Osteoblast (primary cell): ENCODE results near the gene USP38. TPM values are rescaled to one million over a fixed set of nuclear protein-coding genes. Genes with fewer than 3 reads are reported as not detected.
"Not testable (repeated sequence)": the region's sequence is repeated elsewhere in the genome, so short reads cannot be mapped to it uniquely, and the experiment has no call there.

Experiments used
- DNase-seq: peaks from one replicate; pipeline ENCODE4 v3.0.0; 2011; ENCODE audit warnings: low spot score, mixed read lengths; ENCODE audit not compliant: insufficient read length; ENCODE audit errors: missing footprints
- H2AFZ ChIP-seq: 2 replicates; pipeline ENCODE4 v1.6.0; 2011; ENCODE audit warnings: mild to moderate bottlenecking, low read length
- H3K27ac ChIP-seq: 2 replicates; pipeline ENCODE4 v1.5.1; 2011; ENCODE audit warnings: mild to moderate bottlenecking, low read depth, low read length, moderate library complexity
- H3K27me3 ChIP-seq: 2 replicates; pipeline ENCODE4 v1.6.0; 2012; ENCODE audit warnings: mild to moderate bottlenecking, control low read depth, inconsistent platforms, low read length, moderate library complexity; ENCODE audit not compliant: insufficient read depth
- H3K36me3 ChIP-seq: 2 replicates; pipeline ENCODE4 v1.5.1; 2011; ENCODE audit warnings: mild to moderate bottlenecking, low read length, control low read depth, moderate library complexity; ENCODE audit not compliant: insufficient read depth
- H3K4me1 ChIP-seq: 2 replicates; pipeline ENCODE4 v1.5.1; 2011; ENCODE audit warnings: mild to moderate bottlenecking, low read length, control low read depth, moderate library complexity; ENCODE audit not compliant: insufficient read depth
- H3K4me2 ChIP-seq: 2 replicates; pipeline ENCODE4 v1.6.0; 2011; ENCODE audit warnings: mild to moderate bottlenecking, low read length; ENCODE audit not compliant: insufficient read depth
- H3K4me3 ChIP-seq: fragments of 200-600 bp; sonication (generic); 3 replicates; pipeline ENCODE4 v1.5.1; 2012; ENCODE audit warnings: mild to moderate bottlenecking, low read length, inconsistent platforms; ENCODE audit not compliant: insufficient read depth
- H3K79me2 ChIP-seq: 2 replicates; pipeline ENCODE4 v1.6.0; 2012; ENCODE audit warnings: mild to moderate bottlenecking, low read length, control low read depth, inconsistent platforms; ENCODE audit not compliant: insufficient read depth
- H3K9me3 ChIP-seq: 2 replicates; pipeline ENCODE4 v1.5.1; 2011; ENCODE audit warnings: low read depth, low read length, control low read depth
- H4K20me1 ChIP-seq: 2 replicates; pipeline ENCODE4 v1.6.0; 2012; ENCODE audit warnings: mild to moderate bottlenecking, low read length, control low read depth; ENCODE audit not compliant: insufficient read depth
- total RNA-seq: library from RNA; depleted of rRNA; stranded (reverse); fragments of >200 nt; gene quantifications from 2 replicates; pipeline ENCODE4 v1.2.3, GENCODE V29; 2012
- TF ChIP-seq, protein P1 (sequence below): IDR thresholded peaks from 2 replicates; pipeline ENCODE4 v1.5.1; 2011; ENCODE audit warnings: mild to moderate bottlenecking, low read depth, low read length, moderate library complexity; ENCODE audit errors: extremely low read depth

The USP38 gene
- total RNA-seq, 1 donor = 25.7 TPM

DNA sequence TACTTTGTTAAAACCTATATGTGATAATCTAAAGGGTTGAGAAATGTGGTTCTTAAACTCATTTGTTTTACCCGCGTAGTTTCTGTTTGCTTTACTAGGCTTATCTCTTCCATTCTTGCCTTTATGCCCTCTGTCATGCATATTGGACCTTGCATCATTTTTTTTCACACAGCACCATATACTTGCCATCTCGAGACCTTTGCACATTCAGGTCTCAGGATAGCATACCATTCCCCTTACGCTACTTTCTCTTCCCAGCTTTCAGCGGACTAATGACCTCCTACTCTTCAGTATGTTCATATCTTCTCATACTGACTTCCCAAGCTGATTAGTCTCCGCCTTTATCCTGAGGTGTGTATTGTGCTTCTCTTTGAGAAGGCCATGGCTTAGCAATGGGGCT is 40.5 kb downstream of the USP38 start:
- no peaks in the 10 kb centered on the region for H3K27me3 ChIP-seq
- no peak for DNase-seq
- no peak overlapping the region for H3K4me2 ChIP-seq
- no peak overlapping the region for H2AFZ ChIP-seq
- H3K27ac ChIP-seq = no peak overlapping the region
- H3K9me3 ChIP-seq = no peaks in the 10 kb centered on the region
- no peaks in the 10 kb centered on the region for H3K4me1 ChIP-seq
- H4K20me1 ChIP-seq = no peaks in the 10 kb centered on the region
- no peaks in the 10 kb centered on the region for H3K79me2 ChIP-seq
- no peak overlapping the region for H3K4me3 ChIP-seq
- TF ChIP-seq, protein P1, sequence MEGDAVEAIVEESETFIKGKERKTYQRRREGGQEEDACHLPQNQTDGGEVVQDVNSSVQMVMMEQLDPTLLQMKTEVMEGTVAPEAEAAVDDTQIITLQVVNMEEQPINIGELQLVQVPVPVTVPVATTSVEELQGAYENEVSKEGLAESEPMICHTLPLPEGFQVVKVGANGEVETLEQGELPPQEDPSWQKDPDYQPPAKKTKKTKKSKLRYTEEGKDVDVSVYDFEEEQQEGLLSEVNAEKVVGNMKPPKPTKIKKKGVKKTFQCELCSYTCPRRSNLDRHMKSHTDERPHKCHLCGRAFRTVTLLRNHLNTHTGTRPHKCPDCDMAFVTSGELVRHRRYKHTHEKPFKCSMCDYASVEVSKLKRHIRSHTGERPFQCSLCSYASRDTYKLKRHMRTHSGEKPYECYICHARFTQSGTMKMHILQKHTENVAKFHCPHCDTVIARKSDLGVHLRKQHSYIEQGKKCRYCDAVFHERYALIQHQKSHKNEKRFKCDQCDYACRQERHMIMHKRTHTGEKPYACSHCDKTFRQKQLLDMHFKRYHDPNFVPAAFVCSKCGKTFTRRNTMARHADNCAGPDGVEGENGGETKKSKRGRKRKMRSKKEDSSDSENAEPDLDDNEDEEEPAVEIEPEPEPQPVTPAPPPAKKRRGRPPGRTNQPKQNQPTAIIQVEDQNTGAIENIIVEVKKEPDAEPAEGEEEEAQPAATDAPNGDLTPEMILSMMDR = no peak
- H3K36me3 ChIP-seq = peaks cover 4% of the 10 kb centered on the region

DNA sequence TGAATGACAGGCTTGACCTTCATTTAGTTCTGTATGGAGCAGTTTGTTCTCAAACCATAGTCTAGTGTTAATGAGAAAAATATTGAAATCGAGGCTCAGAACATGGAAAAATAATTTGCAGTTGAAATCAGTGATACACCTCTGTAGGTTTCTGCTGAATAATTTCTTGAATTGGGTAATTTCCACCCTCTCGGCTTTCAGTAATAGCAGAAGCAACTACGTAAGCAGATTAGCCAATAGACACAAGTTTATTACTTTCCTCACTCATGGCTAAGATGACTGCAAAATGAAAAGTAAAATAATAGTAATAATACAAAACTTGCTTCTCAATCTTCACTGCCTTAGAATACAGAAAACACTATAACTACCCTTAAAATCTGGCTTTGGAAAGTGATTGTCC is 46.0 kb downstream of the USP38 start:
- no peaks in the 10 kb centered on the region for H4K20me1 ChIP-seq
- no peaks in the 10 kb centered on the region for H3K27me3 ChIP-seq
- H3K4me3 ChIP-seq = no peak overlapping the region
- H3K27ac ChIP-seq = no peak overlapping the region
- H3K4me2 ChIP-seq = no peak overlapping the region
- H2AFZ ChIP-seq = no peak overlapping the region
- H3K9me3 ChIP-seq = no peaks in the 10 kb centered on the region
- no peaks in the 10 kb centered on the region for H3K36me3 ChIP-seq
- H3K4me1 ChIP-seq = no peaks in the 10 kb centered on the region
- H3K79me2 ChIP-seq = no peaks in the 10 kb centered on the region
- TF ChIP-seq, protein P1 = no peak
- DNase-seq = no peak

DNA sequence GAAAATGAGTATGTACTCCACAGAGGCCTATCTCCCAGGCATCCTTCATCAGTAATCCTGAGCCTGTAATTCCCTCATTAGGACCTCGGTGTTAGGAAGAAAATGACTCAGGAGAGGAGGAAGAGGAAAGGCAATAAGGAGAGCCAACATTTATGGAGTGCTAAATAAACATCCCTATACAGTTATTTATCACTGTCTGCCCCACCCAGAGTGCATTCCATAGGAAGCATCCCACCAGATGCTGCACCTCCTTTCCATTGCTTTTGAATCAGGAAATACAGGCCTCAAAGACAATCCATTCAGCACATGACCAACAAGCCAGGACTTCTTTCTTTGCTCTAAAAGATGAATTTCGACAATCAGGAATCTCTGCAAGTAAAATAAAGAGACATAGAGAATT is 47.6 kb downstream of the USP38 start:
- TF ChIP-seq, protein P1 = no peak
- Histone ChIP-seq H3K27me3 (no peaks in the 10 kb centered on the region), H3K4me3 (no peak overlapping the region), H4K20me1 (no peaks in the 10 kb centered on the region), H3K9me3 (no peaks in the 10 kb centered on the region), H2AFZ (no peak overlapping the region), H3K4me2 (no peak overlapping the region), H3K79me2 (no peaks in the 10 kb centered on the region), H3K36me3 (no peaks in the 10 kb centered on the region), H3K27ac (no peak overlapping the region), H3K4me1 (no peaks in the 10 kb centered on the region)
- no peak for DNase-seq

DNA sequence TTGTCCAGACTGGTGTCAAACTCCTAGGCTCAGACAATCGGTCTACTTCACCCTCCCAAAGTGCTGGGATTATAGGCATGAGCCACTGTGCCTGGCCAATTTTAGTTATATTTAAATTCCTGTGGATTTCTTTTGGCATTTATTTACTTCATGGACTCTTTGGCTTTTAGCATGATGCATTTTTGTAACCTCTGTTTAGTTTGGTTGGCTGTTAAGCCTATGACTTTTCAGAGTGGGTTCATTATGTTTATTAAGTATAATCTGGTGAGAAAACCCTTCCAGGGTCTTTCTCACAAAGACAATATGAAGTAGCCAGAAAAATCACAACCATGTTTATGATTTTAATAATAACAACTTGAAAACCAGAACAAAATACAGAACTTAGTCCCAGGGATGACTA is 49.4 kb downstream of the USP38 start:
- Histone ChIP-seq H3K79me2 (no peaks in the 10 kb centered on the region), H2AFZ (no peak overlapping the region), H3K36me3 (no peaks in the 10 kb centered on the region), H3K4me3 (no peak overlapping the region), H3K4me2 (no peak overlapping the region), H4K20me1 (no peaks in the 10 kb centered on the region), H3K27ac (no peak overlapping the region), H3K4me1 (no peaks in the 10 kb centered on the region), H3K27me3 (no peaks in the 10 kb centered on the region), H3K9me3 (no peaks in the 10 kb centered on the region)
- TF ChIP-seq, protein P1 = no peak
- DNase-seq = no peak

DNA sequence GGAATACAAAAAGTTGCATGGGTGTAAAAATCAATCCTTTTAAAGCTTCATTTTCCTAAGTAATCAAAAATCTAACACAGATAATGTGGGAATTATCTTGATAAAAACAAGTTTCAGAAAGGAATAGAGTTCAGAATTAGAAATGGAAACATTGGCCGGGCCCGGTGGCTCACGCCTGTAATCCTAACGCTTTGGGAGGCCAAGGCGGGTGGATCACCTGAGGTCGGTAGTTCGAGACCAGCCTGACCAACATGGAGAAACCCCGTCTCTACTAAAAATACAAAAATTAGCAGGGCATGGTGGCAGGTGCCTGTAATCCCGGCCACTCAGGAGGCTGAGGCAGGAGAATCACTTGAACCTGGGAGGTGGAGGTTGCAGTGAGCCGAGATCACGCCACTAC is 52.5 kb downstream of the USP38 start:
- not testable (repeated sequence) for DNase-seq, H3K9me3 ChIP-seq, H3K79me2 ChIP-seq, H3K4me1 ChIP-seq, H3K27ac ChIP-seq, H3K4me3 ChIP-seq, H3K36me3 ChIP-seq, H3K4me2 ChIP-seq, H3K27me3 ChIP-seq, H4K20me1 ChIP-seq, H2AFZ ChIP-seq
